ENCODE results near the gene FSD1. TPM values are rescaled to one million over a fixed set of nuclear protein-coding genes. Genes with fewer than 3 reads are reported as not detected.
"Not testable (repeated sequence)": the region's sequence is repeated elsewhere in the genome, so short reads cannot be mapped to it uniquely, and the experiment has no call there.

The FSD1 gene
- total and polyA plus RNA-seq, 10 of the 15 experiments (the other 5 are each of a cell fraction or from before 2014, with no cell fraction given) = 0.15 to 5.1 (median 4.0) TPM; not detected in 1

GRCh38 chr19:4349225-4349624 is 44.8 kb downstream of the FSD1 start:
- 94% methylated on average over 16 of the region's 16 CpGs for WGBS (ENCODE audit: insufficient coverage, insufficient replicate concordance, low lambda C conversion rate, missing lambda C conversion rate)
- intact Hi-C loops (cut with micrococcal nuclease; ENCODE audit: unreplicated experiment) = not testable (repeated sequence)

GRCh38 chr19:4350111-4350510 is 45.7 kb downstream of the FSD1 start:
- Histone ChIP-seq H3K9me3 (replicated peaks; ENCODE audit: control insufficient read depth, insufficient read depth, low read length) (no peaks in the 10 kb centered on the region), H3K4me3 (no peak overlapping the region), H3K9ac (ENCODE audit: control insufficient read depth, insufficient read depth, low read length) (no peak overlapping the region), H2AFZ (ENCODE audit: control insufficient read depth, low read depth, low read length) (no peak overlapping the region), H4K20me1 (ENCODE audit: control insufficient read depth, insufficient read depth) (no peaks in the 10 kb centered on the region), H3K36me3 (ENCODE audit: control insufficient read depth in 2 of 2, insufficient read depth in 2 of 2, low read length in 1 of 2) (peaks cover 0 to 1% of the 10 kb centered on the region in 2 experiments; a peak in 3 of 4 replicates), H3K27me3 (replicated peaks in 1 of 2; ENCODE audit: control insufficient read depth in 2 of 2, insufficient read depth in 2 of 2, low read length in 1 of 2) (no peaks in the 10 kb centered on the region), H3K27ac (ENCODE audit: control insufficient read depth, insufficient read depth) (no peak overlapping the region), H3K4me1 (ENCODE audit: control insufficient read depth, insufficient read depth, low read length) (no peaks in the 10 kb centered on the region), H3K4me2 (ENCODE audit: control insufficient read depth, insufficient read depth) (no peak overlapping the region), H3K79me2 (ENCODE audit: control insufficient read depth, insufficient read depth, low read length) (no peaks in the 10 kb centered on the region)
- BruUV-seq (replicated peaks) = no TSS peak
- no peak for DNase-seq (ENCODE audit: low read depth, low spot score)
- intact Hi-C loops (cut with micrococcal nuclease; ENCODE audit: unreplicated experiment) = no loop called here
- 73% methylated on average over 8 of the region's 8 CpGs for WGBS (ENCODE audit: insufficient coverage, insufficient replicate concordance, low lambda C conversion rate, missing lambda C conversion rate)
- RAD21 ChIA-PET (ENCODE audit: unreplicated experiment) = no interaction called here
- ATAC-seq = no peak
- POLR2A ChIA-PET = no interaction called here
- CTCF ChIA-PET = interaction anchor here (0.6 to 0.7 kb wide), 2 partner anchors 66 to 77 kb away, joined by 3 read pairs; no protein-coding TSS in a partner anchor
- SMC1A ChIA-PET (ENCODE audit: uncharacterized antibody, unreplicated experiment) = no interaction called here
- FAIRE-seq = no peak
- in situ Hi-C loops (cut with MboI) = loop anchor here (5.0 kb wide), 1 partner anchor 83 kb away; no protein-coding TSS in a partner anchor
- TF ChIP-seq GATAD2B (conservative IDR thresholded peaks at IDR 0.05; ENCODE audit: low read depth) = no peak
- TF ChIP-seq SMAD1 (IDR thresholded peaks at IDR 0.05; ENCODE audit: low read depth, partially characterized antibody) = no peak
- TF ChIP-seq TBL1XR1 (IDR thresholded peaks at IDR 0.05; ENCODE audit: low read depth, low read length) = no peak
- TF ChIP-seq RCOR1 (conservative IDR thresholded peaks at IDR 0.05; ENCODE audit: low read depth, low read length) = no peak
- no peak for TF ChIP-seq POLR2AphosphoS2 (IDR thresholded peaks at IDR 0.05; ENCODE audit: low read depth, low read length)
- TF ChIP-seq EGR1 (IDR thresholded peaks at IDR 0.05; ENCODE audit: borderline replicate concordance in 1 of 2, low read depth in 2 of 2, low read length in 2 of 2) = no peak
- no peak for TF ChIP-seq SMC3 (IDR thresholded peaks at IDR 0.05; ENCODE audit: borderline replicate concordance, low read length)
- TF ChIP-seq CHD1 (IDR thresholded peaks at IDR 0.05; ENCODE audit: low read depth, low read length) = no peak
- TF ChIP-seq NFXL1 (IDR thresholded peaks at IDR 0.05; ENCODE audit: borderline replicate concordance) = no peak
- TF ChIP-seq, protein P1, sequence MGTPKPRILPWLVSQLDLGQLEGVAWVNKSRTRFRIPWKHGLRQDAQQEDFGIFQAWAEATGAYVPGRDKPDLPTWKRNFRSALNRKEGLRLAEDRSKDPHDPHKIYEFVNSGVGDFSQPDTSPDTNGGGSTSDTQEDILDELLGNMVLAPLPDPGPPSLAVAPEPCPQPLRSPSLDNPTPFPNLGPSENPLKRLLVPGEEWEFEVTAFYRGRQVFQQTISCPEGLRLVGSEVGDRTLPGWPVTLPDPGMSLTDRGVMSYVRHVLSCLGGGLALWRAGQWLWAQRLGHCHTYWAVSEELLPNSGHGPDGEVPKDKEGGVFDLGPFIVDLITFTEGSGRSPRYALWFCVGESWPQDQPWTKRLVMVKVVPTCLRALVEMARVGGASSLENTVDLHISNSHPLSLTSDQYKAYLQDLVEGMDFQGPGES (IDR thresholded peaks at IDR 0.05) = no peak
- no peak for TF ChIP-seq ZNF622 (IDR thresholded peaks at IDR 0.05)
- no peak for TF ChIP-seq HCFC1 (IDR thresholded peaks at IDR 0.05; ENCODE audit: low read length)
- no peak for TF ChIP-seq RELA (IDR thresholded peaks at IDR 0.05; ENCODE audit: borderline replicate concordance, partially characterized antibody)
- no peak for TF ChIP-seq NKRF (conservative IDR thresholded peaks at IDR 0.05)
- no peak for TF ChIP-seq RBBP5 (conservative IDR thresholded peaks at IDR 0.05)
- TF ChIP-seq SRF (IDR thresholded peaks at IDR 0.05; ENCODE audit: low read depth in 2 of 2, low read length in 2 of 2) = no peak

More at GRCh38 chr19:4349225-4349624, 44.8 kb downstream of the FSD1 start:
- H4K20me1 ChIP-seq (ENCODE audit: control insufficient read depth, insufficient read depth); ATAC-seq; H3K4me3 ChIP-seq; H3K27me3 ChIP-seq (replicated peaks in 1 of 2; ENCODE audit: control insufficient read depth in 2 of 2, insufficient read depth in 2 of 2, low read length in 1 of 2); FAIRE-seq; in situ Hi-C loops (cut with MboI); H3K79me2 ChIP-seq (ENCODE audit: control insufficient read depth, insufficient read depth, low read length); RAD21 ChIA-PET (ENCODE audit: unreplicated experiment); H3K36me3 ChIP-seq (ENCODE audit: control insufficient read depth in 2 of 2, insufficient read depth in 2 of 2, low read length in 1 of 2); H3K4me2 ChIP-seq (ENCODE audit: control insufficient read depth, insufficient read depth); BruUV-seq (replicated peaks); H3K27ac ChIP-seq (ENCODE audit: control insufficient read depth, insufficient read depth); H3K9ac ChIP-seq (ENCODE audit: control insufficient read depth, insufficient read depth, low read length); H3K4me1 ChIP-seq (ENCODE audit: control insufficient read depth, insufficient read depth, low read length); POLR2A ChIA-PET; H3K9me3 ChIP-seq (replicated peaks; ENCODE audit: control insufficient read depth, insufficient read depth, low read length); DNase-seq (ENCODE audit: low read depth, low spot score); H2AFZ ChIP-seq (ENCODE audit: control insufficient read depth, low read depth, low read length): not testable (repeated sequence)
- ChIA-PET SMC1A (ENCODE audit: uncharacterized antibody, unreplicated experiment) (interaction anchor here (0.7 kb wide), 1 partner anchor 53 kb away, joined by 3 read pairs; no protein-coding TSS in a partner anchor), CTCF (interaction anchor here (0.7 kb wide), 1 partner anchor 65 kb away, joined by 3 read pairs; no protein-coding TSS in a partner anchor)
